Measurements from ENCODE around the gene CACNA2D3.
"Not testable (repeated sequence)": the region's sequence is repeated elsewhere in the genome, so short reads cannot be mapped to it uniquely, and the experiment has no call there.

Gene CACNA2D3

GRCh38 chr3:54464554-54464953 lies 342.2 kb downstream of the CACNA2D3 start:
- DNase-seq, result not testable (repeated sequence)

- no peak for DNase-seq
Observed at GRCh38 chr3:54476891-54477290, 354.5 kb downstream of the CACNA2D3 start.

GRCh38 chr3:54481606-54482365 lies 359.4 kb downstream of the CACNA2D3 start:
- no peak for DNase-seq

- no peak for DNase-seq
Observed at GRCh38 chr3:54484334-54484733, 362.0 kb downstream of the CACNA2D3 start.

- no peak for DNase-seq
Observed at GRCh38 chr3:54486317-54486716, 364.0 kb downstream of the CACNA2D3 start.

GRCh38 chr3:54488297-54488696 lies 365.9 kb downstream of the CACNA2D3 start:
- DNase-seq, result no peak

GRCh38 chr3:54494209-54494608 lies 371.9 kb downstream of the CACNA2D3 start:
- no peak for DNase-seq

GRCh38 chr3:54506603-54507002 lies 384.3 kb downstream of the CACNA2D3 start:
- no peak for DNase-seq

- DNase-seq, result no peak
Observed at GRCh38 chr3:54507876-54508460, 385.6 kb downstream of the CACNA2D3 start.

- no peak for DNase-seq
Observed at GRCh38 chr3:54510506-54510905, 388.2 kb downstream of the CACNA2D3 start.

GRCh38 chr3:54511766-54512365 lies 389.5 kb downstream of the CACNA2D3 start:
- no peak for DNase-seq

GRCh38 chr3:54514006-54514405 lies 391.7 kb downstream of the CACNA2D3 start:
- no peak for DNase-seq

- DNase-seq, result no peak
Observed at GRCh38 chr3:54514416-54514815, 392.1 kb downstream of the CACNA2D3 start.

- DNase-seq, result no peak
Observed at GRCh38 chr3:54515441-54516213, 393.3 kb downstream of the CACNA2D3 start.

- no peak for DNase-seq
Observed at GRCh38 chr3:54517424-54517823, 395.1 kb downstream of the CACNA2D3 start.

- DNase-seq, result no peak
Observed at GRCh38 chr3:54518011-54518675, 395.8 kb downstream of the CACNA2D3 start.

- no peak for DNase-seq
Observed at GRCh38 chr3:54519493-54519892, 397.1 kb downstream of the CACNA2D3 start.

- DNase-seq, result no peak
Observed at GRCh38 chr3:54520060-54520459, 397.7 kb downstream of the CACNA2D3 start.

GRCh38 chr3:54527521-54527920 lies 405.2 kb downstream of the CACNA2D3 start:
- DNase-seq, result no peak

- DNase-seq, result no peak
Observed at GRCh38 chr3:54527953-54528352, 405.6 kb downstream of the CACNA2D3 start.

- DNase-seq, result no peak
Observed at GRCh38 chr3:54528668-54529067, 406.3 kb downstream of the CACNA2D3 start.

- DNase-seq, result no peak
Observed at GRCh38 chr3:54530091-54530490, 407.7 kb downstream of the CACNA2D3 start.

Data from right kidney (tissue), 1 donor.